WTC11 (cell line): ENCODE data around the gene RNGTT. TPM values are rescaled to one million over a fixed set of nuclear protein-coding genes. Genes with fewer than 3 reads are reported as not detected.
"Not testable (repeated sequence)": the region's sequence is repeated elsewhere in the genome, so short reads cannot be mapped to it uniquely, and the experiment has no call there.

Experiments used
- ATAC-seq: fragments of 200-7000 bp; cut with Tn5 transposase; 2 replicates; pipeline ENCODE4 v1.10.0; 2021; ENCODE audit warnings: mild to moderate bottlenecking, moderate library complexity
- CTCF ChIA-PET: fragments of 300-600 bp; sonication (Branson Sonifier 250); formaldehyde crosslinking; loops from one replicate; lab custom pipeline; 2021; ENCODE audit warnings: antibody characterized with exemption; lab: Charles Lee
- POLR2A ChIA-PET: fragments of 350-600 bp; sonication (Branson Sonifier 250); formaldehyde crosslinking; loops from one replicate; lab custom pipeline; 2021; ENCODE audit warnings: antibody characterized with exemption; lab: Charles Lee
- DNase-seq: peaks from one replicate; pipeline ENCODE4 v3.0.0; 2021; ENCODE audit warnings: low spot score
- H3K27ac Mint-ChIP-seq: 2 replicates; pipeline ENCODE4 v1.8.0; 2021; ENCODE audit warnings: mixed read lengths
- H3K27me3 Mint-ChIP-seq: 2 replicates; pipeline ENCODE4 v1.8.0; 2021; ENCODE audit warnings: low read depth, mild to moderate bottlenecking, moderate library complexity, mixed read lengths
- H3K36me3 Mint-ChIP-seq: 2 replicates; pipeline ENCODE4 v1.8.0; 2021; ENCODE audit warnings: mixed read lengths
- H3K4me1 Mint-ChIP-seq: 2 replicates; pipeline ENCODE4 v1.8.0; 2022; ENCODE audit warnings: mixed read lengths
- H3K4me3 Mint-ChIP-seq: 2 replicates; pipeline ENCODE4 v1.8.0; 2021; ENCODE audit warnings: mild to moderate bottlenecking, moderate library complexity, mixed read lengths
- H3K9me3 Mint-ChIP-seq: 2 replicates; pipeline ENCODE4 v1.8.0; 2021; ENCODE audit warnings: mixed read lengths
- CBFB ChIP-seq: sonication (generic); formaldehyde crosslinking; IDR thresholded peaks from 2 replicates; pipeline ENCODE4 v1.8.1; 2022; ENCODE audit warnings: mild to moderate bottlenecking, low read depth, missing genetic modification reagents
- JUN ChIP-seq: sonication (generic); formaldehyde crosslinking; IDR thresholded peaks from 2 replicates; pipeline ENCODE4 v1.8.0; 2023; ENCODE audit warnings: mild to moderate bottlenecking, missing genetic modification reagents
- MXD4 ChIP-seq: fragments of 250-450 bp; sonication (Bioruptor Pico); IDR thresholded peaks from 2 replicates; pipeline ENCODE4 v1.8.0; 2021; ENCODE audit warnings: mild to moderate bottlenecking, moderate library complexity, borderline replicate concordance
- NFATC4 ChIP-seq: fragments of 250-450 bp; sonication (Bioruptor Pico); IDR thresholded peaks from 2 replicates; pipeline ENCODE4 v1.9.0; 2021; ENCODE audit warnings: mild to moderate bottlenecking
- NFE2L1 ChIP-seq: sonication (generic); formaldehyde crosslinking; IDR thresholded peaks from 2 replicates; pipeline ENCODE4 v1.8.1; 2023; ENCODE audit warnings: missing genetic modification reagents
- NR3C1 ChIP-seq: sonication (generic); formaldehyde crosslinking; conservative IDR thresholded peaks from 2 replicates; pipeline ENCODE4 v1.8.1; 2023; ENCODE audit warnings: low read depth, mild to moderate bottlenecking, missing genetic modification reagents
- PRRX2 ChIP-seq: fragments of 250-450 bp; sonication (Bioruptor Pico); IDR thresholded peaks from 2 replicates; pipeline ENCODE4 v1.8.0; 2021; ENCODE audit warnings: mild to moderate bottlenecking
- SMAD4 ChIP-seq: sonication (generic); formaldehyde crosslinking; IDR thresholded peaks from 2 replicates; pipeline ENCODE4 v1.8.0; 2022; ENCODE audit warnings: mild to moderate bottlenecking, missing genetic modification reagents
- TEAD4 ChIP-seq: sonication (generic); formaldehyde crosslinking; IDR thresholded peaks from 2 replicates; pipeline ENCODE4 v1.8.0; 2022; ENCODE audit warnings: mild to moderate bottlenecking, missing genetic modification reagents
- ZNF219 ChIP-seq: sonication (generic); formaldehyde crosslinking; IDR thresholded peaks from 2 replicates; pipeline ENCODE4 v1.8.0; 2023; ENCODE audit warnings: missing genetic modification reagents, mild to moderate bottlenecking, borderline replicate concordance
- ZNF396 ChIP-seq: fragments of 250-450 bp; sonication (Bioruptor Pico); IDR thresholded peaks from 2 replicates; pipeline ENCODE4 v1.8.0; 2021; ENCODE audit warnings: mild to moderate bottlenecking, moderate library complexity, borderline replicate concordance
- ZNF671 ChIP-seq: fragments of 250-450 bp; sonication (Bioruptor Pico); IDR thresholded peaks from 2 replicates; pipeline ENCODE4 v1.8.0; 2021; ENCODE audit warnings: mild to moderate bottlenecking
- total RNA-seq: library from RNA; stranded (reverse); gene quantifications from 3 replicates; pipeline ENCODE4 v1.2.3, GENCODE V29; 2021
- TF ChIP-seq, protein P1 (sequence below): fragments of 200-600 bp; IDR thresholded peaks from 2 replicates; pipeline ENCODE4 v1.8.0; 2022; ENCODE audit warnings: antibody characterized with exemption
- TF ChIP-seq, protein P2 (sequence below): sonication (generic); formaldehyde crosslinking; IDR thresholded peaks from 2 replicates; pipeline ENCODE4 v1.8.1; 2023; ENCODE audit warnings: mild to moderate bottlenecking, moderate library complexity, missing genetic modification reagents
- TF ChIP-seq, protein P3 (sequence below): fragments of 250-450 bp; sonication (Bioruptor Pico); IDR thresholded peaks from 2 replicates; pipeline ENCODE4 v1.9.0; 2021; ENCODE audit warnings: mild to moderate bottlenecking

Gene RNGTT
- total RNA-seq, 1 experiment from 2014 or later, result 20.4 TPM

DNA sequence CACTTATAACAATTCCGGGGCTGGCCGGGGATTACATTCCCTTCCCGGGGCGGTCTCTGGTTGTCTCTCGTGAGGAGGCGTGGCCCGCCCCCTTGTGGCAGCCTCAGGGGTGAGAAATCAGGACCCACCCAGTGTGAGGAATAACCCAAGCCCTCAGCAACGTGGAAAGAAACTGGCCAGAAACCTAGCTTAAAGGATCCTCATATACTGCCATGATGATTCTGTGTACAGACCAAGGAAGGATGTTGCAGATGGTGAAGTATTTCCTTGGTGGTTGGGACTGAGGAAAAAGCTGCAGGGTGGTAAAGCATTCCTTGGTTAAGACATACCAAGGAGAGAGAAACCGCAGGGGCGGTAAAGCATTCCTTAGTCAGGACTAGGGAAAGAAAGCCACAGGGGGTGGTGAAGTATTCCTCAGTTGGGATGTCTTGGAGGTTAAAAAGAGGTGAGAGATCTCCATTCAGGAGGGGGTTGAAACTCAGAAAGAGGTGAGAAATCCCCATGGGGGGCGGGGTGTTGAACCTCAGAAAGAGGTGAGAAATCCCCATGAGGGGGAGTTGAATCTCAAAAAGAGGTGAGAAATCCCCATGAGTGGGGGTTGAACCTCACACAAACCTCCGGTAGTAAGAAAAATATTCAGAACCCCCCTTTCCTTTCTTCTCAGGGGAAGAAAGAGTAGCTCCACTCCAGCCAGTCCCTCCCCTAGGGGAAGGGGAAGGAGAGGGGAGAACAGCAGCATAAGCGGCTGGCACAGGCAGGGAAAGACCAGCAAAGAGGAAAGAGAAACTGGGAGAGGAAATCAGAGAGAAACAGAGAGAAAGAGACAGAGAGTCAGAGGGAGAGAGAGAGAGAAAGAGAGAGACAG lies 238.1 kb downstream of the RNGTT start:
- ChIA-PET POLR2A (no interaction called here), CTCF (interaction anchor here (0.6 to 1.5 kb wide), 6 partner anchors 11 to 232 kb away, joined by 3 to 5 read pairs (median 3); no protein-coding TSS in a partner anchor)
- peak overlapping the region; percentile 3; the same call in 1 of the 2 replicates for H3K4me3 Mint-ChIP-seq
- peak overlapping the region; percentile 60 for H3K27ac Mint-ChIP-seq
- ATAC-seq (peak; percentile 85), DNase-seq (peak; percentile 77)
- peaks cover 9% of the 10 kb centered on the region for H3K9me3 Mint-ChIP-seq
- peaks cover 61% of the 10 kb centered on the region for H3K4me1 Mint-ChIP-seq
- peaks cover 9% of the 10 kb centered on the region for H3K36me3 Mint-ChIP-seq
- TF ChIP-seq ZNF396 (CRISPR knock-in tag) (peak; percentile 32; the same call in 1 of the 2 replicates), PRRX2 (CRISPR knock-in tag) (0 out of 2 replicates have a peak, but pooled peaks have one; percentile 17), NFATC4 (CRISPR knock-in tag) (0 out of 2 replicates have a peak, but pooled peaks have one; percentile 31), ZNF671 (CRISPR knock-in tag) (no peak)
- TF ChIP-seq, protein P1, sequence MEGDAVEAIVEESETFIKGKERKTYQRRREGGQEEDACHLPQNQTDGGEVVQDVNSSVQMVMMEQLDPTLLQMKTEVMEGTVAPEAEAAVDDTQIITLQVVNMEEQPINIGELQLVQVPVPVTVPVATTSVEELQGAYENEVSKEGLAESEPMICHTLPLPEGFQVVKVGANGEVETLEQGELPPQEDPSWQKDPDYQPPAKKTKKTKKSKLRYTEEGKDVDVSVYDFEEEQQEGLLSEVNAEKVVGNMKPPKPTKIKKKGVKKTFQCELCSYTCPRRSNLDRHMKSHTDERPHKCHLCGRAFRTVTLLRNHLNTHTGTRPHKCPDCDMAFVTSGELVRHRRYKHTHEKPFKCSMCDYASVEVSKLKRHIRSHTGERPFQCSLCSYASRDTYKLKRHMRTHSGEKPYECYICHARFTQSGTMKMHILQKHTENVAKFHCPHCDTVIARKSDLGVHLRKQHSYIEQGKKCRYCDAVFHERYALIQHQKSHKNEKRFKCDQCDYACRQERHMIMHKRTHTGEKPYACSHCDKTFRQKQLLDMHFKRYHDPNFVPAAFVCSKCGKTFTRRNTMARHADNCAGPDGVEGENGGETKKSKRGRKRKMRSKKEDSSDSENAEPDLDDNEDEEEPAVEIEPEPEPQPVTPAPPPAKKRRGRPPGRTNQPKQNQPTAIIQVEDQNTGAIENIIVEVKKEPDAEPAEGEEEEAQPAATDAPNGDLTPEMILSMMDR, result peak; percentile 58
- TF ChIP-seq, protein P2, sequence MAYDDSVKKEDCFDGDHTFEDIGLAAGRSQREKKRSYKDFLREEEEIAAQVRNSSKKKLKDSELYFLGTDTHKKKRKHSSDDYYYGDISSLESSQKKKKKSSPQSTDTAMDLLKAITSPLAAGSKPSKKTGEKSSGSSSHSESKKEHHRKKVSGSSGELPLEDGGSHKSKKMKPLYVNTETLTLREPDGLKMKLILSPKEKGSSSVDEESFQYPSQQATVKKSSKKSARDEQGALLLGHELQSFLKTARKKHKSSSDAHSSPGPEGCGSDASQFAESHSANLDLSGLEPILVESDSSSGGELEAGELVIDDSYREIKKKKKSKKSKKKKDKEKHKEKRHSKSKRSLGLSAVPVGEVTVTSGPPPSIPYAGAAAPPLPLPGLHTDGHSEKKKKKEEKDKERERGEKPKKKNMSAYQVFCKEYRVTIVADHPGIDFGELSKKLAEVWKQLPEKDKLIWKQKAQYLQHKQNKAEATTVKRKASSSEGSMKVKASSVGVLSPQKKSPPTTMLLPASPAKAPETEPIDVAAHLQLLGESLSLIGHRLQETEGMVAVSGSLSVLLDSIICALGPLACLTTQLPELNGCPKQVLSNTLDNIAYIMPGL, result no peak
- peaks cover 19% of the 10 kb centered on the region for H3K27me3 Mint-ChIP-seq

DNA sequence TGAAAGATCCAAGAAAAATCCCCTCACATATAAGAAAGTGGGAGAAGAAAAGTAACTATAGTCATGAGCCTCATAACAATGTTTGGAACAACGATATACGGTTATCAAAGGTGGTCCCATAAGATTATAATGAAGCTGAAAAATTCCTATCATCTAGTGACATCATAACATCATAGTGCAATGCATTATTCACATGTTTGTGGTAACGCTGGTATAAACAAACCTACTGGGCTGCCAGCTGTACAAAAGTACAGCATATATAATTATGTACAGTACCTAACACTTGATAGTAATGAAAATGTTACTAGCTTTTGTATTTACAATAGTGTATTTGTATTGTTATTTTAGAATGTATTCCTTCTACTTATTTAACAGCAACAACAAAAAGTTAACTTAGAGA lies 240.7 kb downstream of the RNGTT start:
- Mint-ChIP-seq H3K4me3 (no peak overlapping the region), H3K4me1 (peaks cover 41% of the 10 kb centered on the region)
- no peak for ATAC-seq
- no peak for TF ChIP-seq CBFB (CRISPR knock-in tag)
- no peak for TF ChIP-seq JUN (CRISPR knock-in tag)
- TF ChIP-seq TEAD4 (CRISPR knock-in tag), result no peak
- no peak for TF ChIP-seq MXD4 (CRISPR knock-in tag)
- TF ChIP-seq NR3C1 (CRISPR knock-in tag), result no peak
- no peak for TF ChIP-seq ZNF219 (CRISPR knock-in tag)
- TF ChIP-seq NFE2L1 (CRISPR knock-in tag), result no peak
- TF ChIP-seq, protein P3, sequence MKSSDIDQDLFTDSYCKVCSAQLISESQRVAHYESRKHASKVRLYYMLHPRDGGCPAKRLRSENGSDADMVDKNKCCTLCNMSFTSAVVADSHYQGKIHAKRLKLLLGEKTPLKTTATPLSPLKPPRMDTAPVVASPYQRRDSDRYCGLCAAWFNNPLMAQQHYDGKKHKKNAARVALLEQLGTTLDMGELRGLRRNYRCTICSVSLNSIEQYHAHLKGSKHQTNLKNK (CRISPR knock-in tag), result no peak
- TF ChIP-seq SMAD4 (CRISPR knock-in tag), result no peak
- TF ChIP-seq, all 79 proteins: peak for 0
- DNase-seq, result no peak
- Mint-ChIP-seq H3K36me3 (peaks cover 9% of the 10 kb centered on the region), H3K27ac (no peak overlapping the region), H3K27me3 (peaks cover under 1% of the 10 kb centered on the region), H3K9me3 (peaks cover 9% of the 10 kb centered on the region)
- CTCF ChIA-PET, result no interaction called here
- POLR2A ChIA-PET, result no interaction called here

DNA sequence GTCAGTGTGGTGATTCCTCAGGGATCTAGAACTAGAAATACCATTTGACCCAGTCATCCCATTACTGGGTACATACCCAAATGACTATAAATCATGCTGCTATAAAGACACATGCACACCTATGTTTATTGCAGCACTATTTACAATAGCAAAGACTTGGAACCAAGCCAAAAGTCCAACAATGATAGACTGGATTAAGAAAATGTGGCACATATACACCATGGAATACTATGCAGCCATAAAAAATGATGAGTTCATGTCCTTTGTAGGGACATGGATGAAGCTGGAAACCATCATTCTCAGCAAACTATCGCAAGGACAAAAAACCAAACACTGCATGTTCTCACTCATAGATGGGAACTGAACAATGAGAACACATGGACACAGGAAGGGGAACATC lies 247.0 kb downstream of the RNGTT start:
- POLR2A ChIA-PET, ATAC-seq, H3K36me3 Mint-ChIP-seq, CTCF ChIA-PET, DNase-seq, H3K4me1 Mint-ChIP-seq, H3K27me3 Mint-ChIP-seq, H3K9me3 Mint-ChIP-seq, H3K27ac Mint-ChIP-seq, H3K4me3 Mint-ChIP-seq: not testable (repeated sequence)
